Stimulated activated CD4-positive, alpha-beta T cell treated with anti-CD3 and anti-CD28 coated beads, Interleukin-4, amount 100 ng/mL, for 24 hours (primary cell): ENCODE results near the gene RAB8A.

Source experiments
- DNase-seq: peaks from one replicate; pipeline ENCODE4 v3.0.0-alpha.2; 2020

RAB8A gene

DNA sequence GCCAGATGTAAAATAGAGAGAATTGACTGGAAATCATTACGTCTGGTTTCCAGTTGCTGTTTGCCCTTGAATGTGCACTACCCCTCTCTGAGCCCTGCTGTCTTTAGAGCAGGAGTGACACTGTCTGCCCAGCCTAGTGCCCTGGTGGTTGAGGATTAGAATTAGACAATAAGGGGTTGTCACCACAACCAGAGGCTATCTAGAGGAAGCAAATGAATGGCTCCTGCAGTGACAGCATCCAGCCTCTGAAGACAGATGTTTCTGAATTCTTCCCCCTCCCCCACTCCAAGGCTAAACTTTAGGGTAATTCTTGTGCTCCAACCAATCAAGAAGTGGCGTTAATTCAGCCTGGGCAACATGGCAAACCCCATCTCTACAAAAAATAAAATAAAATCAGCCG lies 2.0 kb downstream of the RAB8A start:
- no peak for DNase-seq

GRCh38 chr19:16115301-16116039 lies 3.8 kb downstream of the RAB8A start:
- no peak for DNase-seq

GRCh38 chr19:16116067-16116466 lies 4.4 kb downstream of the RAB8A start:
- DNase-seq = no peak

GRCh38 chr19:16117594-16118033 lies 5.9 kb downstream of the RAB8A start:
- DNase-seq = no peak

GRCh38 chr19:16118489-16119033 lies 6.9 kb downstream of the RAB8A start:
- peak; percentile 58 for DNase-seq

GRCh38 chr19:16119075-16119857 lies 7.6 kb downstream of the RAB8A start:
- DNase-seq = peak; percentile 55

- DNase-seq = no peak
Measured at GRCh38 chr19:16121141-16121540, 9.5 kb downstream of the RAB8A start.

- DNase-seq = no peak
Measured at GRCh38 chr19:16121967-16122366, 10.3 kb downstream of the RAB8A start.

DNA sequence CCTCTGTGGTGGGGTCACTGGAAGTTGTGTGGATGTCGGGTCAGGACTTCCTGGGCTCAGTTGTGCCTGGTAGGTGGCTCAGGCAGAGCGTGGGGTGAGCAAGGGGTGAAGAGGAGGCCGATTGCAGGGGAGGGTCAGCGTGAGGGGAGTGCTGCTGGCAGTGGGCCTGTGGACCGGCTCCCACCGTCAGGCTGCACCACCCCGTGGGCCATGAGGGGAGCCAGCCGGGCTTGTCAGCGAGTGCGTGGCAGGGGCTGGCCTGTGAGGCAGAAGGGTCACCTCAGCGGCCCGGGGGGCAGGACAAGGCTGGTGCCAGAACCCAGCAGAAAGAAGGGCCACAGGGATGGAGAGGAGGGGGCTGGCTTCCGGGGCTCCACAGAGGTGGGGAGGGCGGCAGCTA lies 13.3 kb downstream of the RAB8A start:
- DNase-seq = no peak

DNA sequence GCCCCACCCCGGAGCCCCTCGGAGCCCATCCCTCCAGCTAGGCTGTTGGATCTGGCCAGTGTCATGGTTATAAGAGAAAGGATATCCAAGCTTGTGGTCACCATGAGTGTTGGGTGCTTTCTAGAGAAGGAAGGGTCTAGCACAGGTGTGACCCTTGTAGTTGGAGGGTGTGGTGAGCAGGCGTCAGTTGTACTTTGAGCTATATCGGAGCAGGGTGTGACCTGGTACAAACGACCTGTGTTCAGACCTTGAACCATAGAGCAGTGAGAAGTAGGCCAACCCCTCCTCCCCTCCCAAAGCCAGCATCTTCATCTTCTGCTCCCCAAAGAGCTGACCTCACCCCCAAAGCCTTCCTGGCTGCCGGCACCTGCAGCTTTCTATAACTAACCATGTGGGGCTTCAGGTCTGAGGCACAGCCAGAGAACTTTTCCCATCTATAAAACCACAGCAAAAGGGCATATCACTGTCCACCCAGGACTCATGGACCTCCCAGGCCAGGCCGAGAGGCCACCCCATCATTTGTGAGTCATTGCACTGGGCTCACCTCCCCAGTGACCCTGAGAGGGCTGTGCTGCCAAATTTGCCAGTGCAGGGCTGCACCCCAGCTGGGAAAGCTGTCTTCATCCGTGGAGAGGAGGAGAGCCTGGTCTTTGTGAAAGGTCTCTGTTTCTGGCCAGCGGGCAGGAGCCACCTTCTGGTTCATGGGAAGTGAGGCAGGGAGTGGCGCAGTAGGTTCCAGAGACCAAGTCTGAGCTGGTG lies 14.2 kb downstream of the RAB8A start:
- no peak for DNase-seq

DNA sequence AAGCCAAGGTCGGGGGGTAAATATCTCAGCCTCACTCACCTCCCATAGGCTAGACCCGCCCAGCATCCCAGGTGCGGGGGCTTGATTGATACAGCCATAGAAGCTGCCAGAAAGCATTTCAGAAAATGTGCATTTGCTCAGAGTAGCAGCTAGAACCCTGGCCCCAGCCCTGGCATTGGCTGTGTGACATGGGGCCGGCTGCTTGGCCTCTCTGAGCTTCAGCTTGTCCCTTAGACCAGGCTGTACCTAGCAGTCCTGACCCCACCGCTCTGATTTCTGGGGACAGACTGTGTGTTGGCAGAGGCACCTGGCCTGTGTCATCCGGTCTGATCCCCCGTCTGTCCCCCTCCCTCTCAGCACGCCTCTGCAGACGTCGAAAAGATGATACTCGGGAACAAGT lies 15.4 kb downstream of the RAB8A start:
- no peak for DNase-seq

GRCh38 chr19:16127776-16128371 lies 16.2 kb downstream of the RAB8A start:
- no peak for DNase-seq

GRCh38 chr19:16131648-16132047 lies 20.0 kb downstream of the RAB8A start:
- no peak for DNase-seq

GRCh38 chr19:16133818-16134217 lies 22.1 kb downstream of the RAB8A start:
- DNase-seq = no peak

DNA sequence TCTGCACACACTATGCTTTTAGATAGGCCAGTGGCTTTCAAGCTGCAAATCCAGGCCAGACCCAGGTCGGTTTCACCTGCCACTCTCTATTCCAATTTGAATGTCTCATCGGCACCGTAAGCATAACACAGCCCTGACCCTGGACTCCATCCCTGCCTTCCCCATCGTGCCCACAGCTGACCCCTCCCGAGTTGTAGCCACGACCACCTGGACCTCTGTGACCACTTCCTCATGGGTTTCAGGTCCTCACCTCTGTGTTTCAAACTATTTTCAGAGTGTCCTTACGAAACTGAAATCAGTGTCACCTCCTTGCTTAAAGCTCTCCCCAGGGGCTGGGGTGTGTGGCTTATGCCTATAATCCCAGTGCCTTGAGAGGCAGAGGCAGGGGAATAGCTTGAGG lies 22.8 kb downstream of the RAB8A start:
- DNase-seq = no peak

- no peak for DNase-seq
Measured at GRCh38 chr19:16135430-16136127, 23.9 kb downstream of the RAB8A start.

DNA sequence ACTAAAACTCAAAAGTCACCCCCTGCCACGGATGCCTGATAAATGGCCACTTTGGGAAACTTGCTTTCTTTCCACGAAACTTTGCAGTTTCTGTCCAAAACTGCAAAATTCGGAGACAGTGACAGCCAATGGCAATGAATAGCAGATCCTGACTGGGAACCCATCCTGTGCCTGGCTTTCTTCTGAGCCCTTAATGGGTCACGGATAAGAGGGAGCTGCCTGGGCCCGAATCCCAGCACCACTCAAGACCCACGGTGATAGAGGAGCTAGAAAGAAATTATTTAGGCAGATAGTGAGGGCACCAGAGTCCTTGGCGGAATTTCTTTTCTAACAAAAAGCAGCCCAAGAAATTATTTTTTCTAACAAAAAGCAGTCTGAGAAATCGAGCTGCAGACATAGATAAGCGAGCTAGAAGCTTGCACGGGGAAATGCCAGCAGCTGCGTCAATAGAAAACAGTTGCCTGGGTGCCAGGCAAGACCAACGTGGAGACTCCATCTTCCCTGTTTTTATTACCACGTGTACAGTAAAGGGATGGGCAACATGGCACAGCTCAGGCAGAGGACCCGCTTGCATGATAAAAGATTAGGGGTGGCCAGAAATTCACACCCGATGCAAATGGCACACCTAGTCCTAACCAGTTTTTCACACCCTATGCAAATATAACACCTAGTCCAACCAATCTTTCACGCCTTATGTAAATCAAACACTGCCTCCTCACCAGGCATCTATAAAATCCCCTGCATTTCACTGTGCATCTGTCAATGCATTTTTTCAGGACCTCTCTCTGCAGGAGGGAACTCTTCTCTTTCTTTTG lies 24.7 kb downstream of the RAB8A start:
- no peak for DNase-seq

DNA sequence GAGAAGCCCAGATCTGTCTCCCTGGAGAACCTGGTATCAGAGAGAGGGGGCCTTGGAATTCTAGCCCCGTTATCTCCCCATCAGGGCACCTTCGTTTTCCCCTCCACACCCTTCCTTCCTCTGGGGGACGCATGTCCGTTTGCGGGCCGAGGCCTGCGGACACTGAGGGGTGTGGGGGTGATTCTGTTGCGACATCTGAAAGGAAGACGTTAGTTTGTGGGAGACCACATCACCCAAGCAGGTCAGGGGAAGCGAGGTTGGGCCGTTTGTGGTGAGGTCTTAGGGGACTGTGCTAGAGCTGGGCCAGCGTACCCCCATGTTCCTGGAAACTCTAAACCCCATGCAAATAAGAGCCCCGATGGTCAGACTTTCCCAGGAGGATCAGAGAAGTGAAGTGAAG lies 28.1 kb downstream of the RAB8A start:
- DNase-seq = no peak

DNA sequence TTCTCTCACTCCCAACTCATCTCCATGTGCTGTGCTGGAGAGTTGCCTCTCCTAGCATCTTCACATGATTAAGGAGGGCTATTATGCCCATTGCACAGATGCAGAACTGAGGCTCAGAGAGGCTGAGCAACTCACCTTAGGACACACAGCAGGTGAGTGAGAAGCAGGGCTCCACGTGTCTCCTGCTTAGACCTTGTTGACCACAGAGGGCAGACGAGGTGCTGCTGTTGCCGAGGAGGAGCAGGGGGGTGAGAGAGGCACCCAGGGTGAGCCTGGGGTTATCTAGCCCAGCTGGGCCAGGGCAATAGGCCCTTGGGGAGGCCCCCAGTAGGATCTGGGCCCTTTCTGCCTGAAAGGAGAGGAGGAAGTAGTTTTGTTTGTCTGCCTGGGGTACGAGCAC lies 29.4 kb downstream of the RAB8A start:
- DNase-seq = no peak

GRCh38 chr19:16142032-16142580 lies 30.4 kb downstream of the RAB8A start:
- DNase-seq = no peak
